Measurements from ENCODE around the gene RPL13.
"Not testable (repeated sequence)": the region's sequence is repeated elsewhere in the genome, so short reads cannot be mapped to it uniquely, and the experiment has no call there.

The RPL13 gene

DNA sequence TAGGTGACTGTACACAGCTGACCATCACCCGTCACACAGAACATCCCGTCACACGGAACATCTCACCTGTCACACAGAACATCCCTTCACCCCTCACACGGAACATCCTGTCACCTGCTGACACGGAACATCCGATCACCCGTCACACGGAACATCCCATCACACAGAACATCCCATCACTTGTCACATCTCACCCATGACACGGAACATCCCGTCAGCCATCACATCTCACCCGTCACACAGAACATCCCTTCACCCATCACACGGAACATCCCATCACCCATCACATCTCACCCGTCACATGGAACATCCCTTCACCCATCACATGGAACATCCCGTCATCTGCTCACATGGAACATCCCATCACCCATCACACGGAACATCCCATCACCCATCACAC, 18.9 kb downstream of the RPL13 start:
- no peak for DNase-seq

DNA sequence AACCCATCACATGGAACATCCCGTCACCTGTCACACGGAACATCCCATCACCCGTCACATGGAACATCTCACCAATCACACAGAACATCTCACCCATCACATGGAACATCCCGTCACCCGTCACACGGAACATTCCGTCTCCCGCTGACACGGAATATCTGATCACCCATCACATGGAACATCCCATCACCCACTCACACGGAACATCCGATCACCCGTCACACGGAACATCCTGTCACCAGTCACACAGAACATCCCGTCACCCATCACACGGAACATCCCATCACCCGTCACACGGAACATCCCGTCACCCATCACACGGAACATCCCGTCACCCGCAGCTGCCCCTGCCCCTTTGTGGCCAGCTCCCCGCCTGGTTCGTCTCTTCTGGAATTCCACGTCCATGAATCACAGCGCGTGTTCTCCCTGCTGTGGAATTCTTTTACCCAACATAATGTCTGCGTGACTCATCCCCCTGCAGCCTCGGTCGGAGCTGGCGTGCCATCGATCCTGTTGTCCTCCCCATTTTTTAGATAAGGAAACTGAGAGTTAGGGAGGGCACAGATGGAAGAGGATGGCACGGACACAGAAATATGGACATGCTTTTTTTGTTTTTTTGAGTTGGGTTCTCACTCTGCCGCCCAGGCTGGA, 20.7 kb downstream of the RPL13 start:
- DNase-seq = no peak

DNA sequence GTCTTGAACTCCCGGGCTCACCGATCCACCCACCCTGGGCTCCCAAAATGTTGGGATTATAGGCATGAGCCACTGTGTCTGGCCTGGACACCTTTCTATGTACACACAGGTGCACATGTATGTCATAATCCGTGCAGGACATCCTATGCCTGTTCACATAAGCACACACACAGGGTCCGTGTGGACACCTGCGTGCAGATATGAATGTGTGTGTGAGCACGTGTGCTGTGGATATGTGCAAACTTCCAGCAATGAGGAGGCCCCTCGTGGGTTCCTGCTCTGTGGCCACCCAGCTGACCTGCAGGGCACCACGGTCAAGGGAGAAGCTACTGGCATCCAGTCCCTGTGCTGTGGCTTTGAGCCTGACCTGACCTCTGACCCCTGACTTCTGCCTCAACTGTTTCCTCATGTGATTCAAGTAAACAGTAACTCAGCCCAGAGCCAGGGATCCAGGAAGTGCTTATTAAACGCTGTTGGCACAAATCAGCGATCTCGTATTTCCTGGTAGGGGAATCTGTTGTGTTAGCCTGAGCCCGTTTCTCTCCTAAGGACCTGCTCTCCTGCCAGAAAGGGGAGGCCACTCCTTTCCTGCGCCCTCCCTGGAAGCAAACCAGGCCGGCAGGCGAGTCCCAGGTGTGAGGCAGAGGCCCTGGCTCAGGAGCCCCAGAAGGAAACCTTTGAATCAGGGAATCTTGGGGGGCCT, 21.5 kb downstream of the RPL13 start:
- DNase-seq = no peak

DNA sequence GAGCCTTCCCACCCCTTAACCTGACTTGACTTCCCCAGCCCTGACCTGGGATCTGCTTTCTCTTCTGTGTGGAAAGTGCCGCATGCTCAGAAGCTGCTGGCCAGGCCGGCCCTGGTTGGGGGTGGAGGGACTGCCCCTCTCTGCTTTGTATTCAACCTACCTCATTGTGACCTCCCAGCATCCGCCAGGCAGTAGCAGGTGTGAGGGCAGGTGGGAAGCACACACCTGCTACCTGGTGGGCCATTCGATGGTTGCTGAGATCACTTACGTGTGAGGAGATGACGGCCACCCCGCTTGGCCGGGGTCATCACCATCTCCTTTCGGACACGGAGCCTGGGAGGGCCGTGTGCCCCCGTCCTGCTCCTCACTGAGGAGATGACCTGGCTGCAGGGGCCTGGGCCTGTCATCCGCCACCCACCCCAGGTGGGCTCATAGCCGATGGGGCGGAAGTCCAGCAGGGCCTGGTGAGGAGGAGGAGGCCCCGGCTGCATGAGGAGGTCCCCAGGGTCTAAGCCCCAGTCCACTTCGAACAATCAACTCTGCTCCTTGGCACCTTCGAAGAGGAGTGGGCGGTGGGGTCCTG, 22.2 kb downstream of the RPL13 start:
- no peak for DNase-seq

DNA sequence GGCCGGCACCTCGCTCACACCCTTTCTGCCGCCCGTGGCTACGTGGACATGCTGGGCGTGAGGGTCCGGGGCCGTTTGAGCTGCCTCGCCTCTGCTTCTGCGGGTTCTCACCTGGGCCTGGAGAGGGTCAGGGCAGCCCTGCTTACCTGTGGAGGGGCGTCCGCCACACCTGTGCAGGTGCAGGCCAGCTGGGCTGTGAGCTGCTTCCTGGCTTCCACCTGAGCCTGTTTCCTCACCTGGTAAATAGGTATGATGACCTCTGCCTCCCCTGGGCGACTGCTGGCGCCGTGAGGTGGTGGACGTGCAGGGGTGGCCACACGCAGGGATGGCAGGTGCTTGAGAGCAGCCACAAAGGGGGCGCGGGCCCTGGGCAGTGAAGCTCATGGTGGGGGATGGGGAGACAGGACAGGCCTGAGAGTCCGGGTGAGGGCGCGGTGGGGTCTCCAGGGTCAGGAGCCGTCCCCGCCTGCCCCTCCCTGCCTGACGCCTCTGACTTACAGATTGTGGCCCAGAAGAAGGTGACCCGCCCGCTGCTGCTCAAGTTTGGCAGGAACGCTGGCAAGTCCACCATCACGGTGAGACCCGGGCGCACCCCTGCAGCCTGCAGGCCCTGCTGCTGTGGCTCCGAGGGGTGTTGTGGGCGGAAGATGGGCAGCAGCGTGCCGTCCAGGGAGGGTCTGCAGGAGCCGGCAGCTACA, 22.9 kb downstream of the RPL13 start:
- DNase-seq = no peak

DNA sequence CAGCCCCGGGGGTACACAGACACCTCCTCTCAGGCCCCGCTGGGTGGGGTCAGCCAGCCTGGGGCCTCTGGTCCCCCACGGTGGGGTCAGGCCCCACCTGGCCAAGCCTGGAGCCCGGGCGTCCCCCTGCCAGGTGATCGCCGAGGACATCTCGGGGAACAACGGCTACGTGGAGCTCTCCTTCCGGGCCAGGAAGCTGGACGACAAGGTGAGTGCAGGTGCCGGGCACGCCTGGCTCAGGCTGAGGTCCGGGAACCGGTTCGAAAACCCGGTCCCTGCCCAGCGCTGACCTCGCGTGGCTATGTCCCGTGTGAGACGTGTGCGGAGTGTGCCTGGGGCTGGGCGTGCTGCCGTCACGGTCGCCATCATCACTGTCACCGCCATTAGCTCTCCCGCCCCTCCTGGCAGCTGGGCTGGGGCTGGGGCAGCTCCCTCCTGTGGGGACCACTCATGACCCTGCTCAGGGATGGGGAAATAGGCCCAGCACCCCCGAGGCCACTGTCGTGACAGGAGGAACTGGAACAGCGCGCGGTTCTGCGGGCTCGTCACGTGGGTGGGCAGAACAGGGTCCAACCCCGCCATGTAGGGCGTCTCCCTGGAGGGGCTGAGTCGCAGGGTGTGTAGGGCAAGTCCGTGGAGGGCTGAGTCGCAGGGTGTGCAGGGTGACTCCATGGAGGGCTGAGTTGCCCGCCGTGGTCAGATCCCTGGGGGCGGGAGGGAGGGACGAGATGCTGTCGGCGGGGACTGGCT, 23.6 kb downstream of the RPL13 start:
- no peak for DNase-seq

DNA sequence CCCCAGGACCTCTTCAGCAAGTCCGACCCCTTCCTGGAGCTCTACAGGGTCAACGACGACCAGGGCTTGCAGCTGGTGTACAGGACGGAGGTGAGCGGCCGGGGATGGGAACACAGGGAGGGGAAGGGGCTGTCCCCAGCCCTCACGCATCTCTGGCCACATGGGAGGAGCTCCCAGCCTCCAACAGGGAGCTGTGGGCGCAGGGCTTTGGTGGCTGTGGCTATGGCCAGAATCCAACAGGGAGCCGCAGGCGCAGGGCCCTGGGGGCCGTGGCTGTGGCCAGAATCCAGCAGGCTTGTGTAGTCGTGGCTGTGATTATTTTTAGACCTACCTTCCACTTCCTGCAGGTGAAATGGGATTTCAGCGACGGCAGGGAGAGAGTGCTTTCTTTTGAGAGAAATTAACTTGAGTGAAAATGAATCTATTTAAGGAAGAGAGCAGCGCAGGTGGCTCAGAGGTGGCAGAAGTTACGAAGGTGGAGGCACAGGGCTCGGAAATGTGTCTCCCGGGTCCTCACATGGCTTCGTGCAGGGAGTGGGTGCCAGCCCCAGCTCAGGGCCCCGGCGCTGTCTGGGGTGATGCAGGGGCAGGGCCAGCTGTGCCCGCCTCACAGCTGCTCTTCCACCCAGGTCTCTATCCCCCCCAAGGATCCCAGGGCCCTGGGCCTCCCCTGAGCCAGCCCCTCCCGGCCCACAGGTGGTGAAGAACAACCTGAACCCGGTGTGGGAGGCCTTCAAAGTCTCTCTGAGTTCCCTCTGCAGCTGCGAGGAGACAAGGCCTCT, 24.5 kb downstream of the RPL13 start:
- no peak for DNase-seq

DNA sequence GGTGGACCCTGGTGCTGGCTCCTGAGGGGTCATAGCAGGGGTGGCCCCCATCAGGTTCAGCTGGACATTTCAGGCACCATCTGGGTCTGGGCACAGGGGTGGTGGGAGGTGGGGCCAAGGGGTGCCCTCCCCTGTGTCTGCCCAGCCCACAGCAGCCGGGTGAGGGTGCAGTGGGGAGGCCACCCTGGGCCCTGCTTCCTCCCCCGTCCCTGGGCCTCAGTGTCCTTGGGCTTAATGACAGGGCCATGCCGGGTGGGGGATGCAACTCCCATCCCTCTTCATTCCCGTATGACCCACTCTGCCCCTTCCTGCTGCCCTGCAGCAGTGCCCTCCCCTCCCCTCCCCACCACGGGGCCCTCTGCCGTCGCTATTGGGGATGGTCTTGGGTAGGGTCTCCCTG, 25.7 kb downstream of the RPL13 start:
- no peak for DNase-seq

DNA sequence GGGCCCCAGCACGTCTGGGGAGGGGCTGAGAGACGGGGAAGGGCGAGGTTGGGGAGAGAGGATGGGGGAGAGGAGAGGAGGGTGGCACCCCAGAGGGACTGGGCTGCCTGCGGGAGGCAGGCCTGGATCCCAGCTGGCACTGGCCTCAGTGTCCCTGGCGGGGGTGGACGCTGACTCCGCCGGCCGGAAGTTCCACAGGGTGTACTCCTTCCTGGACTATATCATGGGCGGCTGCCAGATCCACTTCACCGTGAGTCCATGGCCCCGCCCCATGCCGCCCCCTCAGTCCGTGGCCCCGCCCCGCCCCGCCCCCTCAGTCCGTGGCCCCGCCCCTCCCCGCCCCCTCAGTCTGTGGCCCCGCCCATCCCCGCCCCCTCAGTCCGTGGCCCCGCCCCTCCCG, 26.4 kb downstream of the RPL13 start:
- no peak for DNase-seq

DNA sequence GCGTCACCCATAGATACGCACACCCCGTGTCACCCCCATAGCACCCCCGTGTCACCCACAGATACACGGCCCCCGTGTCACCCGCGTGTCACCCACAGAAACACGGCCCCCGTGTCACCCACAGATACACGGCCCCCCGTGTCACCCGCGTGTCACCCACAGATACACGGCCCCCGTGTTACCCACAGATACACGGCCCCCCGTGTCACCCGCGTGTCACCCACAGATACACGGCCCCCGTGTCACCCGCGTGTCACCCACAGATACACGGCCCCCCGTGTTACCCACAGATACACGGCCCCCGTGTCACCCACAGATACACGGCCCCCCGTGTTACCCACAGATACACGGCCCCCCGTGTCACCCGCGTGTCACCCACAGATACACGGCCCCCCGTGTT, 27.2 kb downstream of the RPL13 start:
- DNase-seq = not testable (repeated sequence)

DNA sequence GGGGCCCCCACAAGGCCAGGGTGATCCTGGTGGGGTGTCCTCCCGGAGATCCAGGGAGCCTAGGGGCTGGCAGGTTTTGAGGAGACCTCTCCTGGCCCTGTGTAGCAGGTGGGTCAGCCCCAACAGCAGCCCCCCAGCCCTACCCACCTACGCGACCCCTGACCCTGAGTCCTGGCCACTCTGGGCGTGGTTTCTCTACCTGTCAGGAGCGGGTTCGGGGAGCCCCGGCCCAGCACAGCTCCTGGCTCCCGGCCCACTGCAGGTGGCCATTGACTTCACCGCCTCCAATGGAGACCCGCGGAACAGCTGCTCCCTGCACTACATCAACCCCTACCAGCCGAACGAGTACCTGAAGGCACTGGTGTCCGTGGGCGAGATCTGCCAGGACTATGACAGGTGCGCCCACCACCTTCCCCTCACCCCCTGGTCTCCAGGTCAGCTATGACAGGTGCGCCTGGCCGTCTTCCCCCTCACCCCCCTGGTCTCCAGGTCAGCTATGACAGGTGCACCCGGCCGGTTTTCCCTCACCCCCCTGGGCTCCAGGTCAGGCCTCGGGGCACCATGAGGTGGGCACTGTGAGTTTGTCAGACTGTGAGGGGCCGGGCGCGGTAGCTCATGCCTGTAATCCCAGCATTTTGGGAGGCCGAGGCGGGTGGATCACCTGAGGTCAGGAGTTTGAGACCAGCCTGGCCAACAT, 28.1 kb downstream of the RPL13 start:
- no peak for DNase-seq

DNA sequence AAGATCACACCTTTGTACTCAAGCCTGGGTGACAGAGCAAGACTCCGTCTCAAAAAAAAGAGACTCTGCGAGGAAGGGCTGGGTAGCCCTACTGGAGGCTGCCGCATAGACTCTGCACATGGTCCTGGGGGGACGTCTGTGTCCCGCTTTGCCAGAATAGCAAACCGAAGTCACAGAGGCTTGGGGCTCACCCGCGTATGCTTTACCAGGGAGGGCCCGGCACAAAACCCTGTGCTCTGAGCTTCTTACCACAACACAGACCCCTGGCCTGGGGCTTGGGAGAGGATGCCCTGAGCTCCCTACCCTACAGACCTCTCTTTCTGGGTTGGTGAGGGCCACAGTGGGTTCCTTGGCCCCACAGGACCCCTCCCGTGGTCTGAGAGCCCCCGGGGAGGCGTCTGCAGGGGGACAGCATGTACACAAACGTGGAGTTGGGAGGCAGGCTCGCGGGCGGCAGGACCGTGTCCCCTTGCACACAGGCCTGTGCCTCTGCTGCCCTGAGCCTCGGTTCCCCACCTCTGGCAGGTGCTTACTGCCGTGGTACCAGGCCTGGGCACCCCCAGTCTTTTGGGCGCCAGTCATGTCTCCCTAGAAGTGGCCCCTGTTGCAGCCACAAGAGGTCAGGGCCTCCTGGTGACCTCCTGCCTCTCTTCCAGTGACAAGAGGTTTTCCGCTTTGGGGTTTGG, 28.9 kb downstream of the RPL13 start:
- no peak for DNase-seq

DNA sequence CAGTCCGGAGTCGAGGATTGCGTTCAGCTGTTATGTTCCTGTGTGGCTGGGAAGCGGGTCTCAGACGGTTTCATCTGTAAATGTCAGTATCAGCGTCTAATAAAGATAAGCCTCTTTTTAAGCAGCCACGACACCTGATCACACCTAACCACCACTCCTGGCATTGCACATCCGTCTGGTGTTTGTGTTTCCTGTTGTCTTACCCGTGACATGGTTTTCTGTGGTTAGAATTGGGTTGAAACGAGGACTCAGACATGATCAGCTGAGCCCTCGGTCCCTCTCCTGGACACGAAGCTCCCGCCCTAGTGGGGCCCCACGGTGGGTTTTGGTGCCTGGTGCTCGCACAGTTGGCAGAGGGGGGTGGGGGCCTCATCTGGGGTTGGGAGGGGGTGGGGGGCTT, 33.4 kb downstream of the RPL13 start:
- DNase-seq = no peak

DNA sequence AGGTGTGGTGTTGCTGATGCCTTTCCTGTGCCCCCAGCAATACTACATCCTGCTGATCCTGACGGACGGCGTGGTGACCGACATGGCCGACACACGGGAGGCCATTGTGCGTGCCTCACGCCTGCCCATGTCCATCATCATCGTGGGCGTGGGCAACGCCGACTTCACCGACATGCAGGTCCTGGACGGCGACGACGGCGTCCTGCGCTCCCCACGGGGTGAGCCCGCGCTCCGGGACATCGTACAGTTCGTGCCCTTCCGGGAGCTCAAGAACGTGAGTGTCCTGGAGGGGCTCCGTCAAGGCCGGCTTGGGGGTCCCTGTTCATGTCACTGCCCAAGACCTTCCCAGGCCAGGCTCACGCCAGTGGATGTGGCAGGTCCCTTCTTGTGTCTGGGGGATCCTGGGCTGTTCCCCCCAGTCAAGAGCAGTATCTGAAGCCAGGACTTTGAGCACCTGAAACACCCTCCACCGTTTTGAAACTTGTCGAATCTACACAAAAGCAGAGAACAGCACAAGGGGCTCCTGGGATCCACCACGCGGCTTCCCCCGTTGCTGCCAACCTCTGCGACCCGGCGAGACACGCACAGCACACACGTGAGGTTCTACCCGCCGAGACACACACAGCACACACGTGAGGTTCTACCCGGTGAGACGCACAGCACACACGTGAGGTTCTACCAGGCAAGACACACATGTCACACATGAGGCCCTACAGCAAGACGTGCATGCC, 35.0 kb downstream of the RPL13 start:
- DNase-seq = no peak

DNA sequence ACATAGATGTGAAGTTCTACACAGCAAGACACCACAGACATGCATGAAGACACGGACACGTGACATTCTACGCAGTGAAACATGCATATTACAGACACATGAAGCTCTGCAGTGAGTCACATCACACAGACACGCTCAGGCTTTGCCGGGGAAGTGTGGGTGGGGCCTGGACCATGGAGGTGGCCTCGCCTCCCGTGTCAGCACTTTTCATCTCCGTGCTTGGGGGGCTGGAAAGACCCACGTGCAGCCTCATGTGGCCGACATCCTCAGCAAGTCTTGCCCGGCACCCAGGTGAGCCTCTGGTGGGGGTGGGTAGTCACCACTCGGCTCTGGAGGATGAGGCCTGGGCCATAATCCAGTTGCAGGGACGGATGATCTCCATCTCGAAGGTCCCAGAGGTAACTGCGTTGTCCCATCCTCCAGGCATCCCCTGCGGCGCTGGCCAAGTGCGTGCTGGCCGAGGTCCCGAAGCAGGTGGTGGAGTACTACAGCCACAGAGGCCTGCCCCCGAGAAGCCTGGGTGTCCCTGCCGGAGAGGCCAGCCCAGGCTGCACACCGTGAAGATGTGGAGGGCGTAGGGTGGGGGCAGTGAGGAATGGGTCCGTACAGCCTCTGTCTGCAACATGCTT, 35.7 kb downstream of the RPL13 start:
- DNase-seq = no peak

DNA sequence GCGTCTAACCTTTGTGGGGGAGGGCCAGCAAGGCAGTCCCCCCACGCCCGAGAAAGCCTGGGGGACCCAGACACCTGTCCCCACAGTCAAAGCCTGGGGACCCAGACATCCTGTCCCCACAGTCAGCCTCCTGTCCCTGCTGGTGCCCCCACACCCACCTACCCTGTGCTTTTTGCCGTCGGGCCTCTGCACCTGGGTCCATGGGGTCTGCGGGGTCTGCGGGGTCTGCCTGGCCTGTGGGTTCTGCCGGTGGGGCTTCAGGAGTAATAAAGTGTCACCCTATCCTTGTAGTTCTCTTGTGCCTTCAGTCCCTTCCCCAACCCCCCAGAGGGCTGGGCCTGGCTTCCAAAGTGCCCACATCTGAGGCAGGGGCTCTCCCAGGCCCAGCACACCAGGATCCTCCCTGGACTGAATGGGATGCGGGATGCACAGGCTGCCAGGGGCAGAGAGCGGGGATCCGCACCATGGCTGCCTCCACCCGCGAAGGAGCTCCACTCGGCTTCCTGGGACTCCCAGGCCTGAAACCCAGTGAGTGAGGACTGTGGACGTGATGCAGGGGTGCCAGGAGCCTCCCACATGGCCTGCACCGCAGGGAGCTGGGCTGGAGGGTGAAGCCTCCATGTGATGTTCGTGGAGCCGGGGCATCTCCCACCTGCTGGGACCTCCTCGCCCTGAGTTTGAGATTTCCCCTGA, 36.6 kb downstream of the RPL13 start:
- DNase-seq = no peak

DNA sequence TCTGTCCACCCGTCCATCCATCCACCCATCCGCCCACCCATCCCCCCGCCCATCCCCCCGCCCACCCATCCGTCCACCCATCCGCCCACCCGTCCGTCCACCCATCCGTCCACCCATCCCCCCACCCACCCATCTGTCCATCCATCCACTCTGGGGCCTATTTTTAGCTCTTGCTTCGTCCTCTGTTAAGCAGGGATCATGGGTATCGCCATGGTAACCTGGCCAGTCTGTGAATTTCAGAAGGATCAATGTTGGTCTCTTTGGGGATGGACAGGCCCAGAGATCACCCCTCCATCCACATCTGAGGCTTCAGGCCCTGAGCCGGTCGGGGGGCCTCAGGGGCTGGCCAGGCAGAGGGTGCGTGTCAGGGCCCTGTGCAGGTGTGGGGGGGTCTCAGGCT, 37.7 kb downstream of the RPL13 start:
- no peak for DNase-seq

DNA sequence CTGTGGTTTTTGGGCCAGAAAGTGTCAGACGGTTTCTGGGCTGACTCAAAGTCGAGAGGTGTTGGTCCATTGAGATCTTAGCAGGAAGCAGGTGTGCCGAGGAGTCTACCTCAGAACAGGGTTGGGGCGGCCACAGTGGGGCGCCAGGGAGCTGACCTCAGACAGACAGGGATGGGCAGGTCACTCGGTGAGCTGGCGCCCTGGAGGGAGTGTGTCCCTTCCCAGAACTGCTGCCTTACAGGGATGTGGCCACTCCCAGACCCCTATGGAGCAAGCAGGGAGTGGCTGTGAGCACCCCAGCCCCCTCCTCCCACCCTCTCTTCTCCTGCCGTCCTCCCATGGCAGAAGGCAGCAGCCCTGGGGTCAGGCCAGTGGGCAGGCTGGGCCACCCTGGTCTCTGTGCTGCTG, 39.0 kb downstream of the RPL13 start:
- no peak for DNase-seq

DNA sequence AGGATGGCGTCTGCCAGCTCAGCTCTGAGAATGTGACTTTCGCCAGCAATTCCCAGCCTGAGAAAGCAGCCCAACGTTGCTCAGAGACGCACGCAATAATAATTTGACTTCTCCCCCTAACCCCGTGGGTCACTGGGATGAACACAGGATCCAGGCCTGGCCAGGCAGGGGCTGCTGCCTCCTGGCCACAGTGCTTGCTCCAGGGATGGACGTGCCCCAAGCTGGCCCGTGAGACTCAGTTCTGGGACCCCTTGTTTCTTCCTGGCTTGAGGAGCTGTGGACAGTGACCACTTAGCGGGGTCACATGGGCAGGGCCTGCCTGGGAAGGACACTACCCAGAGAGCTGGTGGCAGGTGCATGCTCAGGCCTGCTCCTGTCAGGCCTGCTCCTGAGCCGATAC, 39.4 kb downstream of the RPL13 start:
- no peak for DNase-seq
